ENCODE data around the gene ADNP.

ADNP gene

GRCh38 chr20:50854506-50855249 is 76.6 kb downstream of the ADNP start:
- H3K36me3 ChIP-seq (ENCODE audit: control insufficient read depth in 1 of 2, insufficient read depth in 2 of 2, low read length in 2 of 2) = no peaks in the 10 kb centered on the region
- no peaks in the 10 kb centered on the region for H3K9me3 ChIP-seq (ENCODE audit: control insufficient read depth in 1 of 2, low read length in 2 of 2)
- no peak overlapping the region for H3K9ac ChIP-seq (ENCODE audit: low read depth in 1 of 2, low read length in 2 of 2)
- no peak overlapping the region for H3K4me3 ChIP-seq (ENCODE audit: low read depth in 1 of 2, low read length in 2 of 2)
- H3K27me3 ChIP-seq (ENCODE audit: control insufficient read depth in 1 of 2, insufficient read depth in 2 of 2, low read length in 2 of 2) = no peaks in the 10 kb centered on the region
- peaks cover 16 to 21% of the 10 kb centered on the region in 2 donors for H3K4me1 ChIP-seq (ENCODE audit: control insufficient read depth in 1 of 2, insufficient read depth in 2 of 2, low read length in 2 of 2)
- no peak overlapping the region for H3K27ac ChIP-seq (ENCODE audit: low read depth, low read length)

GRCh38 chr20:50852085-50852484 is 79.2 kb downstream of the ADNP start:
- H3K4me3 ChIP-seq (ENCODE audit: low read depth in 1 of 2, low read length in 2 of 2) = no peak overlapping the region
- H3K27me3 ChIP-seq (ENCODE audit: control insufficient read depth in 1 of 2, insufficient read depth in 2 of 2, low read length in 2 of 2) = no peaks in the 10 kb centered on the region
- H3K36me3 ChIP-seq (ENCODE audit: control insufficient read depth in 1 of 2, insufficient read depth in 2 of 2, low read length in 2 of 2) = no peaks in the 10 kb centered on the region
- no peak overlapping the region for H3K27ac ChIP-seq (ENCODE audit: low read depth, low read length)
- no peaks in the 10 kb centered on the region for H3K9me3 ChIP-seq (ENCODE audit: control insufficient read depth in 1 of 2, low read length in 2 of 2)
- peaks cover 23 to 25% of the 10 kb centered on the region in 2 donors for H3K4me1 ChIP-seq (ENCODE audit: control insufficient read depth in 1 of 2, insufficient read depth in 2 of 2, low read length in 2 of 2)
- H3K9ac ChIP-seq (ENCODE audit: low read depth in 1 of 2, low read length in 2 of 2) = no peak overlapping the region

- Histone ChIP-seq H3K9me3 (ENCODE audit: control insufficient read depth in 1 of 2, low read length in 2 of 2) (no peaks in the 10 kb centered on the region), H3K9ac (ENCODE audit: low read depth in 1 of 2, low read length in 2 of 2) (no peak overlapping the region), H3K27ac (ENCODE audit: low read depth, low read length) (no peak overlapping the region), H3K36me3 (ENCODE audit: control insufficient read depth in 1 of 2, insufficient read depth in 2 of 2, low read length in 2 of 2) (no peaks in the 10 kb centered on the region), H3K4me3 (ENCODE audit: low read depth in 1 of 2, low read length in 2 of 2) (no peak overlapping the region), H3K27me3 (ENCODE audit: control insufficient read depth in 1 of 2, insufficient read depth in 2 of 2, low read length in 2 of 2) (no peaks in the 10 kb centered on the region), H3K4me1 (ENCODE audit: control insufficient read depth in 1 of 2, insufficient read depth in 2 of 2, low read length in 2 of 2) (peaks cover 13 to 15% of the 10 kb centered on the region in 2 donors)
These were observed 80.4 kb downstream of the ADNP start for GRCh38 chr20:50850721-50851286.

GRCh38 chr20:50848846-50849673 is 82.2 kb downstream of the ADNP start:
- H3K4me3 ChIP-seq (ENCODE audit: low read depth in 1 of 2, low read length in 2 of 2) = no peak overlapping the region
- no peaks in the 10 kb centered on the region for H3K9me3 ChIP-seq (ENCODE audit: control insufficient read depth in 1 of 2, low read length in 2 of 2)
- no peak overlapping the region for H3K9ac ChIP-seq (ENCODE audit: low read depth in 1 of 2, low read length in 2 of 2)
- no peak overlapping the region for H3K27ac ChIP-seq (ENCODE audit: low read depth, low read length)
- peaks cover 4 to 7% of the 10 kb centered on the region in 2 donors for H3K4me1 ChIP-seq (ENCODE audit: control insufficient read depth in 1 of 2, insufficient read depth in 2 of 2, low read length in 2 of 2)
- no peaks in the 10 kb centered on the region for H3K36me3 ChIP-seq (ENCODE audit: control insufficient read depth in 1 of 2, insufficient read depth in 2 of 2, low read length in 2 of 2)
- H3K27me3 ChIP-seq (ENCODE audit: control insufficient read depth in 1 of 2, insufficient read depth in 2 of 2, low read length in 2 of 2) = no peaks in the 10 kb centered on the region

- Histone ChIP-seq H3K36me3 (ENCODE audit: control insufficient read depth in 1 of 2, insufficient read depth in 2 of 2, low read length in 2 of 2) (no peaks in the 10 kb centered on the region), H3K4me1 (ENCODE audit: control insufficient read depth in 1 of 2, insufficient read depth in 2 of 2, low read length in 2 of 2) (peaks cover 4 to 7% of the 10 kb centered on the region in 2 donors), H3K4me3 (ENCODE audit: low read depth in 1 of 2, low read length in 2 of 2) (no peak overlapping the region), H3K9me3 (ENCODE audit: control insufficient read depth in 1 of 2, low read length in 2 of 2) (no peaks in the 10 kb centered on the region), H3K27ac (ENCODE audit: low read depth, low read length) (no peak overlapping the region), H3K27me3 (ENCODE audit: control insufficient read depth in 1 of 2, insufficient read depth in 2 of 2, low read length in 2 of 2) (no peaks in the 10 kb centered on the region), H3K9ac (ENCODE audit: low read depth in 1 of 2, low read length in 2 of 2) (no peak overlapping the region)
These were observed 82.9 kb downstream of the ADNP start for GRCh38 chr20:50848341-50848808.

GRCh38 chr20:50845566-50846215 is 85.5 kb downstream of the ADNP start:
- Histone ChIP-seq H3K27ac (ENCODE audit: low read depth, low read length) (no peak overlapping the region), H3K36me3 (ENCODE audit: control insufficient read depth in 1 of 2, insufficient read depth in 2 of 2, low read length in 2 of 2) (no peaks in the 10 kb centered on the region), H3K4me1 (ENCODE audit: control insufficient read depth in 1 of 2, insufficient read depth in 2 of 2, low read length in 2 of 2) (peaks cover 4 to 7% of the 10 kb centered on the region in 2 donors)

GRCh38 chr20:50844430-50845100 is 86.7 kb downstream of the ADNP start:
- no peaks in the 10 kb centered on the region for H3K36me3 ChIP-seq (ENCODE audit: control insufficient read depth in 1 of 2, insufficient read depth in 2 of 2, low read length in 2 of 2)
- H3K27ac ChIP-seq (ENCODE audit: low read depth, low read length) = no peak overlapping the region
- H3K4me1 ChIP-seq (ENCODE audit: control insufficient read depth in 1 of 2, insufficient read depth in 2 of 2, low read length in 2 of 2) = peaks cover 4 to 7% of the 10 kb centered on the region in 2 donors
- H3K4me3 ChIP-seq (ENCODE audit: low read depth in 1 of 2, low read length in 2 of 2) = no peak overlapping the region
- no peaks in the 10 kb centered on the region for H3K27me3 ChIP-seq (ENCODE audit: control insufficient read depth in 1 of 2, insufficient read depth in 2 of 2, low read length in 2 of 2)
- H3K9me3 ChIP-seq (ENCODE audit: control insufficient read depth in 1 of 2, low read length in 2 of 2) = no peaks in the 10 kb centered on the region
- no peak overlapping the region for H3K9ac ChIP-seq (ENCODE audit: low read depth in 1 of 2, low read length in 2 of 2)

More at GRCh38 chr20:50845566-50846215, 85.5 kb downstream of the ADNP start:
- no peak overlapping the region for H3K4me3 ChIP-seq (ENCODE audit: low read depth in 1 of 2, low read length in 2 of 2)
- H3K9ac ChIP-seq (ENCODE audit: low read depth in 1 of 2, low read length in 2 of 2) = no peak overlapping the region
- no peaks in the 10 kb centered on the region for H3K27me3 ChIP-seq (ENCODE audit: control insufficient read depth in 1 of 2, insufficient read depth in 2 of 2, low read length in 2 of 2)
- no peaks in the 10 kb centered on the region for H3K9me3 ChIP-seq (ENCODE audit: control insufficient read depth in 1 of 2, low read length in 2 of 2)

- Histone ChIP-seq H3K27me3 (ENCODE audit: control insufficient read depth in 1 of 2, insufficient read depth in 2 of 2, low read length in 2 of 2) (no peaks in the 10 kb centered on the region), H3K9me3 (ENCODE audit: control insufficient read depth in 1 of 2, low read length in 2 of 2) (no peaks in the 10 kb centered on the region), H3K4me1 (ENCODE audit: control insufficient read depth in 1 of 2, insufficient read depth in 2 of 2, low read length in 2 of 2) (no peaks in the 10 kb centered on the region), H3K27ac (ENCODE audit: low read depth, low read length) (no peak overlapping the region), H3K9ac (ENCODE audit: low read depth in 1 of 2, low read length in 2 of 2) (no peak overlapping the region), H3K4me3 (ENCODE audit: low read depth in 1 of 2, low read length in 2 of 2) (no peak overlapping the region), H3K36me3 (ENCODE audit: control insufficient read depth in 1 of 2, insufficient read depth in 2 of 2, low read length in 2 of 2) (no peaks in the 10 kb centered on the region)
These were observed 87.6 kb downstream of the ADNP start for GRCh38 chr20:50843331-50844276.

GRCh38 chr20:50842821-50843220 is 88.4 kb downstream of the ADNP start:
- Histone ChIP-seq H3K9ac (ENCODE audit: low read depth in 1 of 2, low read length in 2 of 2) (no peak overlapping the region), H3K4me1 (ENCODE audit: control insufficient read depth in 1 of 2, insufficient read depth in 2 of 2, low read length in 2 of 2) (peaks cover 0 to 4% of the 10 kb centered on the region in 2 donors), H3K9me3 (ENCODE audit: control insufficient read depth in 1 of 2, low read length in 2 of 2) (no peaks in the 10 kb centered on the region), H3K4me3 (ENCODE audit: low read depth in 1 of 2, low read length in 2 of 2) (no peak overlapping the region), H3K27ac (ENCODE audit: low read depth, low read length) (no peak overlapping the region), H3K27me3 (ENCODE audit: control insufficient read depth in 1 of 2, insufficient read depth in 2 of 2, low read length in 2 of 2) (no peaks in the 10 kb centered on the region), H3K36me3 (ENCODE audit: control insufficient read depth in 1 of 2, insufficient read depth in 2 of 2, low read length in 2 of 2) (no peaks in the 10 kb centered on the region)

Measured in duodenal mucosa (tissue), 2 donors.